Measurements from ENCODE around the gene PEX11G.

The PEX11G gene

DNA sequence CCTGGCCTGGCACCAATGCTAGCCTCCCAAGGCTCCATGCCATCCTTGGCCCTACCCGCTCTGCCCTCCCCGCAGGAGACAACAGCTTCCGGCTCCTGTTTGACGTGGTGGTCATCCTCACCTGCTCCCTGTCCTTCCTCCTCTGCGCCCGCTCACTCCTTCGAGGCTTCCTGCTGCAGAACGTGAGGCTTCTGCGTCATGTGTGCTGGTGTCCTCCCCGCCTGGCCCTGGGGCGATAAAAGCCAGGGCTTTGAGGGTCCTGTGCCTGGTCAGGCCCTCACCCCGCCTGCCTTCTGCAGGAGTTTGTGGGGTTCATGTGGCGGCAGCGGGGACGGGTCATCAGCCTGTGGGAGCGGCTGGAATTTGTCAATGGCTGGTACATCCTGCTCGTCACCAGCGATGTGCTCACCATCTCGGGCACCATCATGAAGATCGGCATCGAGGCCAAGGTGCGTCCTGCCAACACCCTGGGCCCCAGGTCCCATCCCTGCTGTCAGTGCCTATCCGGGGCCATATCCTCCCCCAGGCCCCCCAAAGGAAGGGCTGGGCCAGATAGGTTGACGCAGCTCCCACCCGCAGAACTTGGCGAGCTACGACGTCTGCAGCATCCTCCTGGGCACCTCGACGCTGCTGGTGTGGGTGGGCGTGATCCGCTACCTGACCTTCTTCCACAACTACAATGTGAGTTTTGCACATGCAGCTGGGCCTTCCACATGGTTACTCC is 39.8 kb upstream of the PEX11G start:
- Histone ChIP-seq H3K4me1 (ENCODE audit: control insufficient read depth in 1 of 2, insufficient read depth in 2 of 2, low read length in 2 of 2) (peaks cover 5 to 9% of the 10 kb centered on the region in 2 donors), H3K27ac (ENCODE audit: low read depth, low read length) (no peak overlapping the region), H3K9ac (ENCODE audit: low read depth in 1 of 2, low read length in 2 of 2) (no peak overlapping the region), H3K27me3 (ENCODE audit: control insufficient read depth in 1 of 2, insufficient read depth in 2 of 2, low read length in 2 of 2) (no peaks in the 10 kb centered on the region), H3K4me3 (ENCODE audit: low read depth in 1 of 2, low read length in 2 of 2) (no peak overlapping the region), H3K9me3 (ENCODE audit: control insufficient read depth in 1 of 2, low read length in 2 of 2) (no peaks in the 10 kb centered on the region), H3K36me3 (ENCODE audit: control insufficient read depth in 1 of 2, insufficient read depth in 2 of 2, low read length in 2 of 2) (peaks cover 0 to 29% of the 10 kb centered on the region in 2 donors)

GRCh38 chr19:7528192-7528519 is 39.3 kb upstream of the PEX11G start:
- Histone ChIP-seq H3K9ac (ENCODE audit: low read depth in 1 of 2, low read length in 2 of 2) (no peak overlapping the region), H3K9me3 (ENCODE audit: control insufficient read depth in 1 of 2, low read length in 2 of 2) (no peaks in the 10 kb centered on the region), H3K4me1 (ENCODE audit: control insufficient read depth in 1 of 2, insufficient read depth in 2 of 2, low read length in 2 of 2) (peaks cover 6 to 9% of the 10 kb centered on the region in 2 donors), H3K27me3 (ENCODE audit: control insufficient read depth in 1 of 2, insufficient read depth in 2 of 2, low read length in 2 of 2) (no peaks in the 10 kb centered on the region), H3K36me3 (ENCODE audit: control insufficient read depth in 1 of 2, insufficient read depth in 2 of 2, low read length in 2 of 2) (peaks cover 0 to 29% of the 10 kb centered on the region in 2 donors), H3K27ac (ENCODE audit: low read depth, low read length) (no peak overlapping the region), H3K4me3 (ENCODE audit: low read depth in 1 of 2, low read length in 2 of 2) (no peak overlapping the region)

DNA sequence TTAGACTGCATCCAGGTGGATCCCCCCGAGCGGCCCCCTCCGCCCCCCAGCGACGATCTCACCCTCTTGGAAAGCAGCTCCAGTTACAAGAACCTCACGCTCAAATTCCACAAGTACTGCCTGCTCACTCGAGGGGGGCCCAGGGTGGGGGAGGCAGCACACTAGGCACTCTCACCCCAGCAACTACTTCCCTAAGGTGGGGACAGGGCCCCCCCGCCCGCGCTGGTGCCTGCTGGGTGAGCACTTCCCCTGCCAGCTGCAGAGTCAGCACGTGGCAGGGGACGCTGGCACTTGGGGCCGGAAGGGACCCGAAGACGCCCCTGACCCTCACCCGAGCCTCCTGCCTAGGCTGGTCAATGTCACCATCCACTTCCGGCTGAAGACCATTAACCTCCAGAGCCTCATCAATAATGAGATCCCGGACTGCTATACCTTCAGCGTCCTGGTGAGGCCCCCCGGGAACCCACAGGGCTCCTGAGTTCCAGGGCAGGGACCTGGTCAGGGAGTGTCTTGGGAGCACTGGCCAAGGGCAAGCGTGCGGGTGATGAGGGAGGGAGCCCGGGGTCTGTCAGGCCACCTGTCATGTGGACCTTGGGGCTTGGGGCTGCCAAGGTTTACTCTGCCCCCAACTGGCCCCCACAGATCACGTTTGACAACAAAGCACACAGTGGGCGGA is 38.8 kb upstream of the PEX11G start:
- Histone ChIP-seq H3K4me1 (ENCODE audit: control insufficient read depth in 1 of 2, insufficient read depth in 2 of 2, low read length in 2 of 2) (peaks cover 10 to 11% of the 10 kb centered on the region in 2 donors), H3K27ac (ENCODE audit: low read depth, low read length) (no peak overlapping the region), H3K4me3 (ENCODE audit: low read depth in 1 of 2, low read length in 2 of 2) (no peak overlapping the region), H3K36me3 (ENCODE audit: control insufficient read depth in 1 of 2, insufficient read depth in 2 of 2, low read length in 2 of 2) (peaks cover 0 to 29% of the 10 kb centered on the region in 2 donors), H3K9me3 (ENCODE audit: control insufficient read depth in 1 of 2, low read length in 2 of 2) (no peaks in the 10 kb centered on the region), H3K9ac (ENCODE audit: low read depth in 1 of 2, low read length in 2 of 2) (no peak overlapping the region), H3K27me3 (ENCODE audit: control insufficient read depth in 1 of 2, insufficient read depth in 2 of 2, low read length in 2 of 2) (no peaks in the 10 kb centered on the region)

DNA sequence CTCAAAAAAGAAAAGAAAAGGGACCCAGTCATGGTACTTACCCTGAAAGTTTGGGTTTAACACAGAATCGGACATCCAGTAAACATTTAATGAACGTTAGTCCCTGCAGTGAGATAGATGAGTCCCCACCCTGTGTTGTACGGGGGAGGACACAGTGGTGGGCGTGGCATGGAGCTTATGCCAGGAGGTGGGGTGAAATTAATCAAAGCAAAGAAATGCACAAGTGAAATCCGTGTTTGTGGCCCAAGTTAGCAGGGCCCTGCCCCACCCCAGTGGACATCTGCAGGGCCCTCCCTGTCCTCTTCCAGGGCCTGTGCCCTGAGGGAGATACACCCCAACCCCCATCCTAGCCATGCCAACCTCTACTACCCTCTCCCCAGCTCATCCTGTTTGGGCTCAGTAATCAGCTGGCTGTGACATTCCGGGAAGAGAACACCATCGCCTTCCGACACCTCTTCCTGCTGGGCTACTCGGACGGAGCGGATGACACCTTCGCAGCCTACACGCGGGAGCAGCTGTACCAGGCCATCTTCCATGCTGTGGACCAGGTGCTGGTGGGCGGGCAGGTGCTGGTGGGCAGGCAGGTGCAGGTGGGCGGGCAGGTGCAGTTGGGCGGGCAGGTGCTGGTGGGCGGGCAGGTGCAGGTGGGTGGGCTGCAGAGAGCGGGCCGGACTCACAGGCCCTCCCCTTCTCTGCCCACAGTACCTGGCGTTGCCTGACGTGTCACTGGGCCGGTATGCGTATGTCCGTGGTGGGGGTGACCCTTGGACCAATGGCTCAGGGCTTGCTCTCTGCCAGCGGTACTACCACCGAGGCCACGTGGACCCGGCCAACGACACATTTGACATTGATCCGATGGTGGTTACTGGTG is 37.5 kb upstream of the PEX11G start:
- H3K4me1 ChIP-seq (ENCODE audit: control insufficient read depth in 1 of 2, insufficient read depth in 2 of 2, low read length in 2 of 2) = peaks cover 17% of the 10 kb centered on the region in 2 donors
- no peak overlapping the region for H3K4me3 ChIP-seq (ENCODE audit: low read depth in 1 of 2, low read length in 2 of 2)
- no peaks in the 10 kb centered on the region for H3K27me3 ChIP-seq (ENCODE audit: control insufficient read depth in 1 of 2, insufficient read depth in 2 of 2, low read length in 2 of 2)
- H3K9me3 ChIP-seq (ENCODE audit: control insufficient read depth in 1 of 2, low read length in 2 of 2) = no peaks in the 10 kb centered on the region
- H3K36me3 ChIP-seq (ENCODE audit: control insufficient read depth in 1 of 2, insufficient read depth in 2 of 2, low read length in 2 of 2) = peaks cover 0 to 29% of the 10 kb centered on the region in 2 donors
- H3K9ac ChIP-seq (ENCODE audit: low read depth in 1 of 2, low read length in 2 of 2) = no peak overlapping the region
- H3K27ac ChIP-seq (ENCODE audit: low read depth, low read length) = no peak overlapping the region

DNA sequence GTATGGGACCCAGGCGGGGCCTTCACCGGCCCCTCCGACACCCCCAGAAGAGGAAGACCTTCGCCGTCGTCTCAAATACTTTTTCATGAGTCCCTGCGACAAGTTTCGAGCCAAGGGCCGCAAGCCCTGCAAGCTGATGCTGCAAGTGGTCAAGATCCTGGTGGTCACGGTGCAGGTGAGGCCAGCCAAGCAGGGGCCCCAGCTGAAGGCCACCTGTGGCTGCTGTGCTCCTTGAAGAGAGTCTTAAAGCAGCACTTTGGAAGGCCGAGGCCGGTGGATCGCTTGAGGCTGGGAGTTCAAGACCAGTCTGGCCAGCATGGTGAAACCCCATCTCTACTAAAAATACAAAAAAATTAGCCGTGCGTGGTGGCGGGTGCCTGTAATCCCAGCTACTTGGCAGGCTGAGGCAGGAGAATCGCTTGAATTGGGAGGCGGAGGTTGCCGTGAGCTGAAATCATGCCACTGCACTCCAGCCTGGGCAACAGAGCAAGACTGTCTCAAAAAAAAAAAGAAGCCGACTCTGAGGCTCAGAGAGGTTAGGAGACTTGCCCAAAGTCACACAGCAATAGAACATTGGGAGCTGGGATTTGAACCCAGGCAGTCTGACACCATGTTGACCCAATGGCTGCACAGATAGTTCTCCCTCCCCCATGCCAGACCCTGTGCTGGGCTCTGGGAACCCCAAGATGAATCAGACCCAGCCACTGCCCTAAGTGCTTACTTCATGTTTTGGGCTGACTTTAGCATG is 36.3 kb upstream of the PEX11G start:
- Histone ChIP-seq H3K9me3 (ENCODE audit: control insufficient read depth in 1 of 2, low read length in 2 of 2) (no peaks in the 10 kb centered on the region), H3K4me1 (ENCODE audit: control insufficient read depth in 1 of 2, insufficient read depth in 2 of 2, low read length in 2 of 2) (peaks cover 17% of the 10 kb centered on the region in 2 donors), H3K9ac (ENCODE audit: low read depth in 1 of 2, low read length in 2 of 2) (no peak overlapping the region), H3K27me3 (ENCODE audit: control insufficient read depth in 1 of 2, insufficient read depth in 2 of 2, low read length in 2 of 2) (no peaks in the 10 kb centered on the region), H3K4me3 (ENCODE audit: low read depth in 1 of 2, low read length in 2 of 2) (no peak overlapping the region), H3K27ac (ENCODE audit: low read depth, low read length) (no peak overlapping the region), H3K36me3 (ENCODE audit: control insufficient read depth in 1 of 2, insufficient read depth in 2 of 2, low read length in 2 of 2) (peaks cover 0 to 27% of the 10 kb centered on the region in 2 donors)

DNA sequence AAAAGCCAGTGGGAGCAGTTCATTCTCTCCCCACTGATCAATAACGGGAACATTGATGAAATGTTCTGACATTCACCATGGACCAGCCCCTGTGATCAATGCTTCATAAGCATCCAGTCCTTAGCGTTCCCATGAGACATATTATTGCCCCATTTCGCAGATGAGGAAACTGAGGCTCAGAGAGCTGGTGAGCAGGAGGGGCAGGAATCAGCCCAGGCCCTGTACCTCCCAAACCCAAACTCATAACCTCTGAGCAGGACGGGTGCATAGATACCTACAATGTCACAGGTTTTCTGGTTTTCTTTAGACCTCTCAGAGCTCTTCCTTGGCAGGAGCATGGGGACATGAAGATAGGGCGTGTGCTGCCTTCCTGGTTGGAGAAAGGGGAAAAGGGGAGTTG is 35.7 kb upstream of the PEX11G start:
- Histone ChIP-seq H3K9me3 (ENCODE audit: control insufficient read depth in 1 of 2, low read length in 2 of 2) (no peaks in the 10 kb centered on the region), H3K27me3 (ENCODE audit: control insufficient read depth in 1 of 2, insufficient read depth in 2 of 2, low read length in 2 of 2) (no peaks in the 10 kb centered on the region), H3K27ac (ENCODE audit: low read depth, low read length) (no peak overlapping the region), H3K9ac (ENCODE audit: low read depth in 1 of 2, low read length in 2 of 2) (no peak overlapping the region), H3K36me3 (ENCODE audit: control insufficient read depth in 1 of 2, insufficient read depth in 2 of 2, low read length in 2 of 2) (peaks cover 0 to 23% of the 10 kb centered on the region in 2 donors), H3K4me3 (ENCODE audit: low read depth in 1 of 2, low read length in 2 of 2) (no peak overlapping the region), H3K4me1 (ENCODE audit: control insufficient read depth in 1 of 2, insufficient read depth in 2 of 2, low read length in 2 of 2) (peaks cover 17% of the 10 kb centered on the region in 2 donors)

DNA sequence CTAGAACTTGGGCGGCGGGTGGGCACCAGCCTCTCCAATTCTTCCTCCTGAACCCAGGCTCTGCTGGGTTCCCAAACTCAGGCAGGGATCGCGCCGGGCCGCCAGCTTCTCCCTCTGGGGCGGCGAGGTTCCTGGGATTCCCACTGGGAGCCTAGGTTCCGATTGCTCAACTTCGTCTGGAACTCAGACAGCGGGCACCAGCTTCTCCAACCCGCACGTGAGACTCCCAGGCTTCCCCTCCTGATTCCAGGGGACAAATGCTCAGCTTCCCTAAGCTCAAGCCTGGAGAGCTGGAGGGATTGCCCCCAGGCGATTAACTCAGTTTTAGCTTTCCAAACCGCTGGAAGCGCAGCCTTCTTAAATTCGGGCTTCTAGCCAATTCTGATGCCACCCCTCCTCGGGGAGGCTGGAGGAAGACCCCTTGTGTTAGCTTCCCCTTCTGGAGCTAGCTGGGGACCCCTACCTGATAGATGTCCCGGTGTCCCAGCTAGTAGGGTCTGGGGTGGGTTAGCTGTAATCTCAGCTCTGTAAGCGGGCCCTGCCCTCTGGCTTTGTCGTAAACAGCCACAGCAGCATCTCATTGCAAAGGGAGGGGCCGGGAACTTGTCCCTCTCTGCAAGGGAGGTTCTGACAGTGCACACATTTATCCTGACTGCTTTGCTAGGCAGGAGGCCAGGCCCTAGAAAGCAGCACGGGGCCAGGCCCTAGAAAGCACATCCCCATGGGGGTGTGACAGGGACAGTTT is 34.3 kb upstream of the PEX11G start:
- H3K36me3 ChIP-seq (ENCODE audit: control insufficient read depth in 1 of 2, insufficient read depth in 2 of 2, low read length in 2 of 2) = peaks cover 0 to 12% of the 10 kb centered on the region in 2 donors
- H3K27ac ChIP-seq (ENCODE audit: low read depth, low read length) = no peak overlapping the region

GRCh38 chr19:7522072-7522922 is 33.5 kb upstream of the PEX11G start, which contains the start of gene MCOLN1:
TSS of gene MCOLN1 (plus strand) at chr19:7522624. CDS start at chr19:7522751, 127 bp downstream.
- Histone ChIP-seq H3K4me3 (ENCODE audit: low read depth in 1 of 2, low read length in 2 of 2) (peak within 1 kb of the TSS; percentile 78 to 81), H3K27ac (ENCODE audit: low read depth, low read length) (no peak within 1 kb of the TSS), H3K4me1 (ENCODE audit: control insufficient read depth in 1 of 2, insufficient read depth in 2 of 2, low read length in 2 of 2) (peaks cover 17% of the 10 kb centered on the region in 2 donors), H3K9ac (ENCODE audit: low read depth in 1 of 2, low read length in 2 of 2) (peak within 1 kb of the TSS; percentile 72 to 78), H3K36me3 (ENCODE audit: control insufficient read depth in 1 of 2, insufficient read depth in 2 of 2, low read length in 2 of 2) (peaks cover 0 to 8% of the 10 kb centered on the region in 2 donors), H3K27me3 (ENCODE audit: control insufficient read depth in 1 of 2, insufficient read depth in 2 of 2, low read length in 2 of 2) (no peaks in the 10 kb centered on the region), H3K9me3 (ENCODE audit: control insufficient read depth in 1 of 2, low read length in 2 of 2) (no peaks in the 10 kb centered on the region)

More for the DNA sequence above, 34.3 kb upstream of the PEX11G start:
- H3K4me3 ChIP-seq (ENCODE audit: low read depth in 1 of 2, low read length in 2 of 2) = peak overlapping the region; percentile 78 to 81
- peaks cover 17% of the 10 kb centered on the region in 2 donors for H3K4me1 ChIP-seq (ENCODE audit: control insufficient read depth in 1 of 2, insufficient read depth in 2 of 2, low read length in 2 of 2)
- no peaks in the 10 kb centered on the region for H3K27me3 ChIP-seq (ENCODE audit: control insufficient read depth in 1 of 2, insufficient read depth in 2 of 2, low read length in 2 of 2)
- H3K9ac ChIP-seq (ENCODE audit: low read depth in 1 of 2, low read length in 2 of 2) = peak overlapping the region; percentile 63 to 78
- H3K9me3 ChIP-seq (ENCODE audit: control insufficient read depth in 1 of 2, low read length in 2 of 2) = no peaks in the 10 kb centered on the region

Measured in duodenal mucosa (tissue), 2 donors.